Endothelial cell of umbilical vein (primary cell): Measurements from ENCODE around the gene AUTS2. TPM values are rescaled to one million over a fixed set of nuclear protein-coding genes. Genes with fewer than 3 reads are reported as not detected.

Experiments used
- BruUV-seq: library from RNA; stranded (reverse); fragments of 400-500 nt; replicated peaks from 2 replicates; lab custom pipeline; 2021; lab: Mats Ljungman, UMichigan
- CTCF ChIA-PET: fragments of 300-600, 350-600 bp; sonication (Branson Sonifier 250); formaldehyde crosslinking; loops from one replicate; lab custom pipeline; 2021; ENCODE audit warnings: antibody characterized with exemption, inconsistent platforms; lab: Charles Lee
- POLR2A ChIA-PET: fragments of 300-600, 350-600 bp; sonication (Branson Sonifier 250); formaldehyde crosslinking; loops from one replicate; lab custom pipeline; 2021; ENCODE audit warnings: antibody characterized with exemption, inconsistent platforms; lab: Charles Lee
- DNase-seq: peaks from one replicate; pipeline ENCODE4 v3.0.0-alpha.2; 2011; ENCODE audit warnings: low read depth, low spot score
- FAIRE-seq: peaks from 2 replicates; lab custom pipeline; 2011; peaks lifted over from hg19 to GRCh38; lab: Jason Lieb, UNC
- H2AFZ ChIP-seq: 2 replicates; pipeline ENCODE4 v1.6.0; 2012; ENCODE audit warnings: low read depth, low read length, control low read depth, inconsistent platforms
- H3K27ac ChIP-seq: 2 replicates; pipeline ENCODE4 v1.5.1; 2011; ENCODE audit warnings: low read depth, mild to moderate bottlenecking, control low read depth, low read length, moderate library complexity; ENCODE audit not compliant: insufficient read depth
- H3K27me3 ChIP-seq, 2 experiments: 2 replicates each; pipeline versions ENCODE4 v1.6.0 to v1.6.1; 2011; ENCODE audit warnings: low read length in 2 of 2, mixed read lengths in 1 of 2; ENCODE audit not compliant: control insufficient read depth in 2 of 2, insufficient read depth in 2 of 2
- H3K36me3 ChIP-seq, 2 experiments: 2 replicates in 1 of 2; 3 replicates in 1 of 2; pipeline ENCODE4 v1.5.1; 2011; ENCODE audit warnings: low read length in 2 of 2, mild to moderate bottlenecking in 1 of 2, moderate library complexity in 1 of 2; ENCODE audit not compliant: control insufficient read depth in 2 of 2, insufficient read depth in 2 of 2; ENCODE audit errors: extremely low read depth in 1 of 2
- H3K4me1 ChIP-seq: 3 replicates; pipeline ENCODE4 v1.5.1; 2011; ENCODE audit warnings: mild to moderate bottlenecking, low read length; ENCODE audit not compliant: control insufficient read depth, insufficient read depth; ENCODE audit errors: extremely low read depth
- H3K4me2 ChIP-seq: 2 replicates; pipeline ENCODE4 v1.6.1; 2011; ENCODE audit warnings: low read length, control low read depth, mixed read lengths; ENCODE audit not compliant: insufficient read depth
- H3K4me3 ChIP-seq, 3 experiments: fragments of 200-600 bp in 1 of 3; sonication (generic), shearing (Covaris generic) in 1 of 3; replicated peaks in 1 of 3; 2 replicates each; pipeline ENCODE4 v1.5.1; 2011 to 2016; ENCODE audit warnings: control low read depth in 3 of 3, low read length in 3 of 3, mild to moderate bottlenecking in 2 of 3, inconsistent platforms in 1 of 3, low read depth in 1 of 3, moderate library complexity in 1 of 3; ENCODE audit not compliant: insufficient read depth in 1 of 3
- H3K79me2 ChIP-seq: 2 replicates; pipeline ENCODE4 v1.6.0; 2012; ENCODE audit warnings: low read length, inconsistent platforms; ENCODE audit not compliant: control insufficient read depth, insufficient read depth
- H3K9ac ChIP-seq: replicated peaks from 2 replicates; pipeline ENCODE3; 2011; ENCODE audit warnings: low read length, control low read depth; ENCODE audit not compliant: insufficient read depth; ENCODE audit errors: extremely low read depth
- H3K9me1 ChIP-seq: replicated peaks from 3 replicates; pipeline ENCODE4 v1.6.0; 2011; ENCODE audit warnings: mild to moderate bottlenecking, low read length; ENCODE audit not compliant: control insufficient read depth, insufficient read depth; ENCODE audit errors: extremely low read depth
- H3K9me3 ChIP-seq: replicated peaks from 2 replicates; pipeline ENCODE4 v1.5.1; 2012; ENCODE audit warnings: low read length, inconsistent platforms; ENCODE audit not compliant: control insufficient read depth, insufficient read depth
- H4K20me1 ChIP-seq: replicated peaks from 2 replicates; pipeline ENCODE3; 2011; ENCODE audit warnings: mild to moderate bottlenecking, low read length; ENCODE audit not compliant: control insufficient read depth, insufficient read depth; ENCODE audit errors: extremely low read depth
- CTCF ChIP-seq, 2 donors: IDR thresholded peaks; 1 replicate in 1 of 2; 2 replicates in 1 of 2; pipeline ENCODE4 v1.5.1; 2011; ENCODE audit warnings: low read length in 2 of 2, mild to moderate bottlenecking in 2 of 2, moderate library complexity in 2 of 2, control low read depth in 1 of 2, inconsistent platforms in 1 of 2, low read depth in 1 of 2; ENCODE audit not compliant: insufficient read depth in 1 of 2; ENCODE audit errors: extremely low read depth in 1 of 2
- EZH2 ChIP-seq: IDR thresholded peaks from 2 replicates; pipeline ENCODE4 v1.6.1; 2012; ENCODE audit warnings: borderline replicate concordance, low read depth, mild to moderate bottlenecking, moderate library complexity, low read length, inconsistent platforms; ENCODE audit not compliant: severe bottlenecking
- GATA2 ChIP-seq: IDR thresholded peaks from 2 replicates; pipeline ENCODE4 v1.7.0; 2011; ENCODE audit warnings: low read depth, mild to moderate bottlenecking, moderate library complexity, mixed read lengths, low read length; ENCODE audit not compliant: insufficient read length, insufficient read depth
- JUN ChIP-seq: IDR thresholded peaks from 2 replicates; pipeline ENCODE4 v1.6.1; 2011; ENCODE audit warnings: borderline replicate concordance, low read depth; ENCODE audit not compliant: insufficient read length, insufficient read depth
- MYC ChIP-seq: IDR thresholded peaks from one replicate; pipeline ENCODE4 v1.6.1; 2011; ENCODE audit warnings: mild to moderate bottlenecking, low read depth, low read length
- POLR2A ChIP-seq: IDR thresholded peaks from 2 replicates; pipeline ENCODE4 v1.6.1; 2012; ENCODE audit warnings: low read depth, mild to moderate bottlenecking, control low read depth, low read length
- POLR2AphosphoS5 ChIP-seq: IDR thresholded peaks from 2 replicates; pipeline ENCODE4 v1.6.1; 2012; ENCODE audit warnings: low read depth, mild to moderate bottlenecking, control low read depth, low read length, moderate library complexity; ENCODE audit not compliant: insufficient read depth
- dilution Hi-C: fragments of 300-500 bp; cut with MboI; formaldehyde crosslinking; loops from one replicate; pipeline ENCODE4 v1.15.0; 2019; ENCODE audit warnings: low sequenced_read_pairs; ENCODE audit not compliant: extremely low pct_ligation_motif_present
- intact Hi-C: fragments of 100-400 bp; cut with micrococcal nuclease; formaldehyde crosslinking; loops from one replicate; pipeline ENCODE4 v1.10.0; 2022
- polyA plus RNA-seq, 4 experiments: library from polyadenylated mRNA; depleted of rRNA in 3 of 4; stranded (reverse) in 3 of 4; unstranded in 1 of 4; fragments of >200 nt; gene quantifications; 2 replicates each; pipeline versions ENCODE4 v1.2.1 to v1.2.3, GENCODE V29; 2011 to 2012; ENCODE audit warnings: missing spikeins in 1 of 4
- total RNA-seq: library from RNA; stranded (reverse); gene quantifications from 2 replicates; pipeline ENCODE4 v1.2.3, GENCODE V29; 2021

The AUTS2 gene
- total and polyA plus RNA-seq, 2 donors (not counting 3 experiments of a cell fraction or from before 2014, with no cell fraction given), result 0.59 to 8.0 TPM

DNA sequence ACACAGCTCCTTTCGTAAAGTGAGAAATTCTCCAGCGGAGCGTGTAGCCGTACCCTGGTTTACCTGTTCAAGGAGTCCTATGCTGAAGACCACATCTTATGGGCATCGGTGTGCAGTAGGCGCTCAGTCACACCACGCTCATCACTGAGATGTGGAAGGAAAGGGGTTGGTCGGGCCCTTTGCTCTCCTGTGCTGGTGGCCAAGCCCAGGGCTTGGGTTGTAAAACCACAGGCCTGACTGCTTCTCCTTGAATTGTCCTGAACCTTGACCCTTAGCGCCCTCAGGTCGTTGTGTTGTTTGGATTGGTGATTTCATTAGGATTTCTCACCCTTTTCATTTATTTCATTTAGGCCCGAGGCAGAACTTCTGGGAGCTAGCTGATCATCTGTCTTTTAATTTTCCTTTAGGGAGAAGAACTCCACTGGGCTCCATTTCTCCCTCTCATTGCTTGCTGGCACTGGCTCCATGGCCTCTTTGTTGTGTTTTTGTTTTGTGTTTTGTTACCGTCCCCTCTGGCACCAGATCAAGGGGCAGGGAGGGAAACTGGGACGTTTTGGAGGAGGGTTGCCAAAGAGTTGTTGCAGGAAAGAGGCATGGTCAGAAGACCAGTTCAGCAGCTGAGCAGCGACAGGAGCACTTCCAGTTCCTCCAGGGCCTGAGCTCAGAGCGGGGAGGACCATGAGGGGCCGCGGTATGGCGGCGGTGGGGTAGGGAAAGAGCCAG, 1022.2 kb downstream of the AUTS2 start:
- Histone ChIP-seq H3K4me2 (no peak overlapping the region), H2AFZ (no peak overlapping the region), H3K4me3 (no peak overlapping the region), H3K79me2 (no peaks in the 10 kb centered on the region), H4K20me1 (no peaks in the 10 kb centered on the region), H3K27ac (no peak overlapping the region), H3K27me3 (no peaks in the 10 kb centered on the region), H3K9ac (no peak overlapping the region), H3K36me3 (no peaks in the 10 kb centered on the region), H3K9me3 (peaks cover 2% of the 10 kb centered on the region), H3K4me1 (no peaks in the 10 kb centered on the region), H3K9me1 (no peaks in the 10 kb centered on the region)
- ChIA-PET CTCF (no interaction called here), POLR2A (no interaction called here)
- intact Hi-C loops (no loop called here), dilution Hi-C loops (no loop called here)
- TF ChIP-seq GATA2 (no peak), POLR2AphosphoS5 (no peak), POLR2A (no peak), EZH2 (no peak), MYC (no peak), JUN (no peak), CTCF (IDR thresholded peaks at IDR 0.05; ENCODE audit: extremely low read depth in 1 of 2, insufficient read depth in 1 of 2, low read depth in 1 of 2, low read length in 2 of 2) (no peak)
- DNase-seq, result no peak
- BruUV-seq, result no TSS peak
- FAIRE-seq, result no peak
